MCF 10A (cell line): ENCODE measurements around the gene ANKRD12. TPM values are rescaled to one million over a fixed set of nuclear protein-coding genes. Genes with fewer than 3 reads are reported as not detected.

Experiments used
- BruUV-seq: library from RNA; stranded (reverse); fragments of 400-500 nt; replicated peaks from 2 replicates; lab custom pipeline; 2021; lab: Mats Ljungman, UMichigan
- CTCF ChIA-PET: fragments of 300-600 bp; sonication (Branson Sonifier 250); formaldehyde crosslinking; extraction: SDS; loops from one replicate; lab custom pipeline; 2021; ENCODE audit warnings: antibody characterized with exemption, inconsistent platforms; lab: Yijun Ruan, JAX
- POLR2A ChIA-PET: fragments of 300-600, 350-650 bp; sonication (Branson Sonifier 250); formaldehyde crosslinking; extraction: SDS; loops from one replicate; lab custom pipeline; 2020; ENCODE audit warnings: antibody characterized with exemption, inconsistent platforms; lab: Yijun Ruan, JAX
- DNase-seq: peaks from one replicate; pipeline ENCODE4 v3.0.0-alpha.2; 2018; ENCODE audit not compliant: unreplicated experiment
- H3K27ac Mint-ChIP-seq: one replicate; pipeline ENCODE4 v1.8.0; 2022; ENCODE audit warnings: mild to moderate bottlenecking, low read depth, mixed read lengths; ENCODE audit not compliant: unreplicated experiment
- H3K27me3 Mint-ChIP-seq: one replicate; pipeline ENCODE4 v1.8.0; 2022; ENCODE audit warnings: mixed read lengths; ENCODE audit not compliant: insufficient read depth, unreplicated experiment
- H3K36me3 Mint-ChIP-seq: one replicate; pipeline ENCODE4 v1.8.0; 2022; ENCODE audit warnings: mild to moderate bottlenecking, moderate library complexity, mixed read lengths; ENCODE audit not compliant: insufficient read depth, unreplicated experiment
- H3K4me1 Mint-ChIP-seq: one replicate; pipeline ENCODE4 v1.8.0; 2022; ENCODE audit warnings: mixed read lengths; ENCODE audit not compliant: insufficient read depth, unreplicated experiment
- H3K4me3 Mint-ChIP-seq: one replicate; pipeline ENCODE4 v1.8.0; 2022; ENCODE audit warnings: mild to moderate bottlenecking, moderate library complexity, mixed read lengths; ENCODE audit not compliant: unreplicated experiment
- H3K9me3 Mint-ChIP-seq: one replicate; pipeline ENCODE4 v1.8.0; 2022; ENCODE audit warnings: mixed read lengths; ENCODE audit not compliant: unreplicated experiment
- CTCF ChIP-seq: fragments of 200-600 bp; IDR thresholded peaks from one replicate; pipeline ENCODE4 v1.8.0; 2022; ENCODE audit warnings: antibody characterized with exemption, mild to moderate bottlenecking; ENCODE audit not compliant: unreplicated experiment
- intact Hi-C: fragments of 100-400 bp; cut with micrococcal nuclease; formaldehyde crosslinking; loops from 2 replicates; pipeline ENCODE4 v1.14.1; 2022
- total RNA-seq: library from RNA; stranded (reverse); gene quantifications from 2 replicates; pipeline ENCODE4 v1.2.3, GENCODE V29; 2022

The ANKRD12 gene
- total RNA-seq, 1 experiment from 2014 or later, result 25.3 TPM

DNA sequence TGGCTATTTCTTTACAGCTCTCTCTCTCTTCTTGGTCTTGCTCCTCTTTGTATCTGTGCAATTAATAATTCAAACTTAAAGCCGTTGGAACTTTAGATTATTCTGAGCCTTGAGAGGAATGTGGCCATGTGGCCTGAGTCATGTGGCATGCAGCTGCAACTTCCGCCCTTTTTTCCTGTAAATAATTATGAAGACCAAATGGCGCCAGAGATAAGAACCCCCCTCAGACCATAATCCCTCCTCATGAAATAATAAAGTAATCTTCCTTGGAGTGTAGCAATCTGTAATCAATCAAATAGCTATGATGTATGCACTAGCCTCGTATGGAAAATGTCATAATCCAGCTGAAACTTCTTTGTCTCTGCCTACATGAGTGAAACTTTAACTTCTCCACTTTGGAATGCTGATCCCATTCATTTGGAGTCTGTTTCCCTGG, 184.5 kb downstream of the ANKRD12 start:
- Mint-ChIP-seq H3K4me3 (no peak overlapping the region), H3K4me1 (peaks cover 19% of the 10 kb centered on the region), H3K9me3 (no peaks in the 10 kb centered on the region), H3K27ac (no peak overlapping the region), H3K36me3 (no peaks in the 10 kb centered on the region), H3K27me3 (no peaks in the 10 kb centered on the region)
- BruUV-seq, result no TSS peak
- TF ChIP-seq CTCF, result no peak
- CTCF ChIA-PET, result interaction anchor here (0.7 kb wide), 1 partner anchor 45 kb away, joined by 3 read pairs; no protein-coding TSS in a partner anchor
- POLR2A ChIA-PET, result interaction anchor here (0.5 to 1.7 kb wide), 4 partner anchors 14 to 70 kb away, joined by 3 to 5 read pairs (median 3); partner anchors contain the start of gene TWSG1
- intact Hi-C loops, result no loop called here
- DNase-seq, result no peak

- H3K27ac Mint-ChIP-seq, result no peak overlapping the region
- intact Hi-C loops, result no loop called here
- CTCF ChIA-PET, result interaction anchor here (0.6 to 0.7 kb wide), 2 partner anchors 44 to 1951 kb away, joined by 3 read pairs; no protein-coding TSS in a partner anchor
These were observed 185.2 kb downstream of the ANKRD12 start for GRCh38 chr18:9321736-9322135.

DNA sequence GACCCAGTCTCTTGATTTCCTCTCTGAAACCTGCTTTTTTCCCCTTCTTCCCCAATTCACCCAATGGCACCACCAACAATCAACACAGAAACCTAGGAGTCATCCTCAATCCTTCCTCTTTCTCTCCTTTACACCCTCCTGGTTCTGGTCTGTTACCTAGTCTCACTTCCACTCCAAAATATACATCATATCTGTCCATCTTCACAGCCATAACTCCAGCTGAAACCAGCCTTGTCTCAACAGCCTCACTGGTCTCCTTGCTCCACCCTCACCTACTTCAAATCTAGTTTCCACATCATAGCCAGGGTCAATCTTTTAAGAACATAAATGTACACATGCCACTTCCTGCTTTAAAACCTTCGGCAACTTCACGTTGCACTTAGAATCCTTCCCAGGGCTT, 186.2 kb downstream of the ANKRD12 start:
- CTCF ChIA-PET, result interaction anchor here (1.0 kb wide), 1 partner anchor 191 kb away, joined by 3 read pairs; no protein-coding TSS in a partner anchor
- no peak overlapping the region for H3K4me3 Mint-ChIP-seq

More at GRCh38 chr18:9321736-9322135, 185.2 kb downstream of the ANKRD12 start:
- H3K27me3 Mint-ChIP-seq, result no peaks in the 10 kb centered on the region
- no peaks in the 10 kb centered on the region for H3K36me3 Mint-ChIP-seq
- no peaks in the 10 kb centered on the region for H3K9me3 Mint-ChIP-seq
- no TSS peak for BruUV-seq
- TF ChIP-seq CTCF, result no peak
- H3K4me3 Mint-ChIP-seq, result no peak overlapping the region
- POLR2A ChIA-PET, result interaction anchor here (0.5 to 1.7 kb wide), 3 partner anchors 13 to 70 kb away, joined by 3 to 5 read pairs (median 3); partner anchors contain the start of gene TWSG1
- H3K4me1 Mint-ChIP-seq, result peaks cover 19% of the 10 kb centered on the region
- no peak for DNase-seq

More for the DNA sequence above, 186.2 kb downstream of the ANKRD12 start:
- DNase-seq, result no peak
- POLR2A ChIA-PET, result interaction anchor here (0.7 kb wide), 1 partner anchor 14 kb away, joined by 4 read pairs; no protein-coding TSS in a partner anchor
- Mint-ChIP-seq H3K27ac (no peak overlapping the region), H3K27me3 (no peaks in the 10 kb centered on the region), H3K4me1 (peaks cover 19% of the 10 kb centered on the region), H3K36me3 (no peaks in the 10 kb centered on the region), H3K9me3 (no peaks in the 10 kb centered on the region)
- intact Hi-C loops, result no loop called here
- no peak for TF ChIP-seq CTCF
- BruUV-seq, result no TSS peak
